SK-N-DZ (cell line): Measurements from ENCODE around the gene TMEM150C.
A peak's percentile ranks its signal among the peaks of the same experiment; 100 is the strongest.
"Not testable (repeated sequence)": the region's sequence is repeated elsewhere in the genome, so short reads cannot be mapped to it uniquely, and the experiment has no call there.

ENCODE experiments used
- DNase-seq: peaks from one replicate; pipeline ENCODE4 v3.0.0-alpha.2; 2015; ENCODE audit warnings: low spot score

Gene TMEM150C

DNA sequence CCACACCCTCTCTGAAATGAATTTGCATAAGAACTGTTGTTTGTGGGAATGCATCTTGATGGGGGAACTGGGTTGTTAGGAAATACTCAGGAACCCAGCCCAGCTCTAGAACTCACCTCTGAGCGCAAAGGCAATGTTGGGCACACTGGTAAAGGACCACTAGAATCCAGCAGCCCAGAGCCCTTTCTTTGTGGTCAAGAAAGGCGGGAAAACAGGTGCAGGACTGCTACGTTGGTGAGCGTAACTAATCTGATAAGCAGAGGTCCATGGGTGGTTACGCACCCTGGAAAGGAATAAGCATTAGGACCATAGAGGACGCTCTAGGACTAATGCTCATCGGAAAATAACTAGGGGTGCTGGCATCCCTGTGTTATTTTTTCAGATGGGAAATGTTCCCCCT is 85.9 kb downstream of the TMEM150C start:
- DNase-seq: not testable (repeated sequence)

DNA sequence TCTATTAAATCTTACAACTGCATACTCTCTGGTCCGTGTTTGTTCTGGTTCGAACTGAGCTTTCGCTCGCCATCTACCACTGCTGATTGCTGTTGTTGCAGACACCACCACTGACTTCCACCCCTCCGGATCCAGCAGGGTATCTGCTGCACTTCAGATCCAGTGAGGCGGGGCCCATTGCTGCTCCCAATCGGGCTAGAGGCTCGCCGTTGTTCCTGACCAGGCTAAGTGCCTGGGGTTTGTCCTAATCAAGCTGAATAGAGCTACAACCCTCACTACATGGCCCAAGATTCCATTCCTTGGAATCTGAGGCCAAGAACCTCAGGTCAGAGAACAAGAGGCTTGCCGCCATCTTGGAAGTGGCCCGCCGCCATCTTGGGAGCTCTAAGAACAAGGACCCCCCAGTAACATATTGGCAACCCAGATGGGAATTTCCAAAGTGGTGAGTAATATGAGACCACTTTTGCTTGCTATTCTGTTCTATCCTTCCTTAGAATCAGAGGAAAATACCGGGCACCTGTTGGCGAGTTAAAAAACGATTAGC is 88.1 kb downstream of the TMEM150C start:
- DNase-seq: no peak

DNA sequence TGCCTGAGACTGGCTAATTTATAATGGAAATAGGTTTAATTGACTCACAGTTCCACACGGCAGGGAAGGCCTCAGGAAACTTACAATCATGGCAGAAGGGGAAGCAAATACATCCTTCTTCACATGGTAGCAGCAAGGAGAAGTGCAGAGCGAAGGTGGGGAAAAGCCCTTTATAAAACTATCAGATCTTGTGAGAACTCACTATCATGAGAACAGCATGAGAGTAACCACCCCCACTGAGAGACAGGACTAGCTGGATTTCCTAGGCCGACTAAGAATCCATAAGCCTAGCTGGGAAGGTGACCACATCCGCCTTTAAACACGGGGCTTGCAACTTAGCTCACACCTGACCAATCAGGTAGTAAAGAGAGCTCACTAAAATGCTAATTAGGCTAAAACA is 88.7 kb downstream of the TMEM150C start:
- not testable (repeated sequence) for DNase-seq

DNA sequence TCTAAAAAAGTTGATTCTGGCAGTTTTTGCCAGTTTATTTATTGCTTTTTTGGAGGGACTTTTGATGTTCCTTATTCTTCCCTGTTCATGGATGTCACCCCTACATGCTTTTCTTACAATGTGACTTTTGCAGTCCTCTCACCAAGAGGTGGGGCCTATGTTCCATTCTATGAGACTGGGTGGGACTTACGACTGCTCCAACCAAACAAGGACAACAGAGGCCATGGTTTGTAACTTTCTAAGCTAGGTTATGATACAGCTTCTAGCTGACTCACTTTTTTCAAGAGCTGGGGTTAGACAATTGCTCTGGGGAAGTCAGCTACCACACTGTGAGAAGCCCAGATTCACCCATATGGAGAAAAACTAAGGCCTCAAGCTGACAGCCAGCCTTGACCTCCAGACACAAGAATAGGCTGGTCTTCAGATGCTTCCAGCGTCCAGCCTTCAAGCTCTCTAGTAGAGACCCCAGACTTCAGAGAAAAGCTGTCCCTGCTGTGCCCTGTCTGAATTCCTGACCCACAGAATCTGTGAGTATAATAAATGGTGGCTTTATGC is 91.9 kb downstream of the TMEM150C start:
- DNase-seq: no peak

DNA sequence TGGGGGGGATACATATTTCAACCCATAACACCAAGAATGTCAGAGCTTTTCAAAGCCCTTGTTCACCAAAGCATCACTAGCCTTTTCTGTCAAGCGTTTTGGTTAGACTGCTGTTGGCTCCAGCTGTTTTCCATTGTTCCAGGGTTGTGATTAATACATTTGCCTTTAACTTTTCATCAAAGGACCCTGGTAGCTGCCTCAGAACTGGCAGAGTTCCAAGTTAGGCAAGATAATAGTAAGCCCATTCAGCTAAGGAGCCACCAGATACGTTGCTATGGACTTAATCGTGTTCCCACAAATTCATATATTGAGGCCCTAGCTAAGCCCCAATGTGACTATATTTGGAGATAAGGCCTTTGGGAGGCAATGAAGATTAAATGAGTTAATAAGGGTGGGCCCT is 94.3 kb downstream of the TMEM150C start:
- DNase-seq: no peak

DNA sequence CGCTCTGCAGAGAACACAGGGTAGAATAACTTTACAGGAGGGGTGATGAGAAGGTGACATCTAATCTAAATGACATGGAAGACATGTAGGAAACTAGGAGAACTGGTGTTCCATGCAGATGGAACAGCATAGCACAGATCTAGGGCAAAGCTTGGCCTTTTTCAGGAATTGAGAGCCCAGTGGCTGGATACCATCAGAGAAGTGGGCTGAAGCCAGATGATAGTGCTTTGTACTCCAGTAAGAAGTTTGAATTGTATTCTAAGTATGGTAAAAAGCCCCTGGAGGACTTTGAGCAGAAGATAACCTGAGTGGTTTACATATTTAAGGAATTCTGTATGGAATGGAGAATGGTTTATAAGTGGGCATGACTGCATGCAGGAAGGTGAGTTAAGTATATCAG is 98.6 kb downstream of the TMEM150C start:
- no peak for DNase-seq

DNA sequence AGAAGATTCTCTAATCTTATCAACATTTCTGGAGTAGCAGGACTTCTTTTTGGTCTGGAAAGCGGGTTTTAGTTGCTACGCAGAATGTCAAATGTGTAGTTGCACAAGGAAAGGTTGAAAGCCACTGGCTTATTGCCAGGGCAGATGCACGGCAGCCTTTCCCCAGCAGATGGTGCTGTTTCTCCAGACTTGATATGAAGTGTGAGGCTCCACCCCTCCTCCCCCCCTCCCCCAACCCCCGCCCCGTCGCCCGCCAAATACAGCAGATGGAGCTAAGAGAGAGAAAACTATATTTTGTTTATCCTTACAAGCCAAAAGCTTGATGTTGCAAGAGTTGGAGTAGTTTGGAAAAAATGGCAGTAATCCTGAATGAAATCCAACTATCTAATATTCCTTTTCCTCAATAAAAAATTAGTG is 99.4 kb downstream of the TMEM150C start:
- DNase-seq: peak; percentile 74

DNA sequence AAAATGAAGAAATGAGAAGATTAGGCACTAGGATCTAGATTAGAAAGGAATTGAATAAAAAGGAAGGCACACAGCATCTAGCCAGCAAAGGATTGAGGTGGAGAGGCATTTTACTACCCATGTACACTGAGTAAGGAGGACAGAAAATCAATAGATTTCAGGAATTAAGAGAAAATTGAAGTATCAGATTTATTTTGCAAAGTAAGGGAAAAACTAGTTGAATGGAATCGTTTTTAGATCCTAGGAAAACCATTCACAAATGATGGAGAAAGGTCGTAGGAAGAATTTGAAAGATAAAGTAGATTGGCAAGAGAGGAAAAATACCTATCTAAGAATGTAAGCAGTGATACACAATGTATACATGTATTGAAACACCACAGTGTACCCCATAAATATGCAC is 100.1 kb downstream of the TMEM150C start:
- no peak for DNase-seq

DNA sequence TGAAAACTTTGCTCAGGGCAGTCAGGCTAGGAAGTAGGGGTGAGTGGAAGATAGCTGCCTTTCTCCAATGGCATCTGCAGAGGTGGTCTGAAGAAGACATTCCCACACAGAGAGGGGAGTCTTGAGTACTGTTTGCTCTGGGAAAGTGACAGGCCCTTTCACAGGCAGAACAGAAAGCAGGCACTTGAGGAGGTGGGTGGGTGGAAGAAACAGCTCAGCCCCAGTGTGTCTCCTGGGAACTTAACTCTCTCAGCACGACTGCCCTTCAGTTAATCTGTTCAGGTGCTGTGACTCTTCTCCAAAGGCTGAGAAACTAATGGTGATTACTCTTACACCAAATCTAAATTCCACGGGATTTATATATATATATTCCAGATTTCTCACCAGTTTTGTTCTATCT is 103.1 kb downstream of the TMEM150C start:
- no peak for DNase-seq

DNA sequence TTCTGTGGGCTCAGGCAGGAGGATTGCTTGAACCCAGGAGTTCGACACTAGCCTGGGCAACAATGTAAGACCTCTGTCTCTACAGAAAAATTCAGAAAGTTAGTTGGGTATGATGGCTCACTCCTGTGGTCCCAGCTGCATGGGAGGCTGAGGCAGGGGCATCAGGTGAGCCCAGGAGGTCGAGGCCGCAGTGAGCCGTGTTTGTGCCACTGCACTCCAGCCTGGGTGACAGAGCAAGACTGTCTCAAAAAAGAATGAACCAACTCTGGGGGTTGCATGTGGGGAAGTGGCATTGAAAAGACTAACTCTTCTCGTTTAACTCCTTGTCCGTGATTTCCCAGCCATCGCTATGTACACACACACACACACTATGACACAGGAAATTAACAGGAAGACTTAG is 104.5 kb downstream of the TMEM150C start:
- DNase-seq: no peak

DNA sequence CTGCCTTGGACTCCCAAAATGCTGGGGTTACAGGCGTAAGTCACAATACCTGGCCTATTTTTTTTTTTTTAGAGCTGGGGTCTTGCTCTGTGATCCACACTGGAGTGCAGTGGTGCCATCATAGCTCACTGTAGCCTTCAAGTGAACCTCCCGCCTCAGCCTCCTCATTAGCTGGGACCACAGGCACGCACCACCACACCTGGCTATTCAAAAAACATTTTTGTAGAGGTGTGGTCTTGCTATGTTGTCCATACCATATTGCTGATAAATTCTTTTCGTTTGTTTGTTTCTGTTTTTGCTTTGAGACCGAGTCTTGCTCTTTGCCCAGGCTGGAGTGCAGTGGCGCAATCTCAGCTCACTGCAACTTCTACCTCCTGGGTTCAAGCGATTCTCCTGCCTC is 109.8 kb downstream of the TMEM150C start:
- DNase-seq: no peak

DNA sequence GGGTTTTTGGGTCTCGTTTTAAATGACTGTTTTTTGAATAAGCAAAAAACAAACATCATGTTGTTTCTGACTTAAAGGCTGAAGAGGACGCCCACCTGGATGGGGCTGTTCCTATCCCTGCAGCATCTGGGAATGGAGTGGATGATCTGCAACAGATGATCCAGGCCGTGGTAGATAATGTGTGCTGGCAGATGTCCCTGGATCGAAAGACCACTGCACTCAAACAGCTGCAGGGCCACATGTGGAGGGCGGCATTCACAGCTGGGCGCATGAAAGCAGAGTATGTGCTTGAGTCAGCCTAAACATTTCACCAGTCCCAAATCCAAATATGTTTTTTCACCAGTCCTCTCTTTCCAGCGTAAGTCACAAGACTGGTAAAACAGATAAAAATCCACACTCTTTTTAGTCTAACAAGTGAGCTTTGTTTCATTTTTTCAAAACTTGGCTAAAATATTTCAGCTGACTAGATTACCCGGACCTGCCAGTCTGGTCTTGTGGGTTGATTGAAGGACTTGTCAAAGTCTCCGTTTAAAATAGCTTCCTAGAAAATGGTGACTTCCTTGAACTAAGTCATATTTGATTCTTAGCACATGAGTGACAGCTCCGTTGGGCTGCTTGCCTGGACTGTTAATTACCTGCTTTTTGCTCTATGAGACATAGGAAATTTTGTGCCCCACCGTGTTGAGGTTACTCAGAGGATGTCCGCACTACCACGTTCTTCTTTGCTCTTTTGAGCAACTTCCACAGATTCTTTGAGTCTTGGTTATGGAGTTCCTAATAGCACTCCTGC is 110.6 kb downstream of the TMEM150C start:
- no peak for DNase-seq

DNA sequence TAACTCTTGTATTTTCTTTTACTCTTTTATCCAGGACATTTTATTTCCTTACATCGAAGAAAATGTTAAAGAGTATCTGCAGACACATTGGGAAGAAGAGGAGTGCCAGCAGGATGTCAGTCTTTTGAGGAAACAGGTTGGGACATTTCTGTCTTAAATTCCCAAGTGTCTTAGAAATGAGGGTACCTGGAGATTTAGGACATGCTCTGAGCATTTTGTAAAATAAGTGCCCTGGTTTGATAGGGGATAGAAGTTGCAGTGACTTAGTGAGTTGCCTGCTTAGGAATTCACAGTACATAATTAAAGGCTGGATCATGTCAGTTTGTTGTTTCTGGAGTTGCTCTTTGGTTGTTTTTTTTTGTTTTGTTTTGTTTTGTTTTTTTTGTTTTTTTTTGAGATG is 113.9 kb downstream of the TMEM150C start:
- DNase-seq: no peak

DNA sequence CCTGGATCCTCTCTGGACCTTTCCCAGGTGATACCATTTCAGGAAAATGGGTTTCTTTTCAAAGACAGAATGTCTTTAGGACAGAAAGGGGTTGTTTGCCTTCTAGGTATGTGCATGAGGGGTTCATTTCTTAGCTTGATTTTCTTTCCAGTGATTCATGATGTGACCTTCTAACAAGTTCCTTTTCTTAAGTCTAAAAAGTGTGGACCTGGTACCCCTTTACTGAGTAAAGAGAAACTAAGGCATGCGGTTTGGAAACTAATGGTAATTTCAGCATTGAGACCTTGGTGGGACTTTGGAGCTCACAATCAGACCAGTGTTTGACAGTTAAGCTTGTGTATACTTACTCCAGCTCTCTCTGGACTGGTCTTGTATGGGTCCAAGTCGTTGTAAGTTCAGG is 122.7 kb downstream of the TMEM150C start:
- DNase-seq: no peak

DNA sequence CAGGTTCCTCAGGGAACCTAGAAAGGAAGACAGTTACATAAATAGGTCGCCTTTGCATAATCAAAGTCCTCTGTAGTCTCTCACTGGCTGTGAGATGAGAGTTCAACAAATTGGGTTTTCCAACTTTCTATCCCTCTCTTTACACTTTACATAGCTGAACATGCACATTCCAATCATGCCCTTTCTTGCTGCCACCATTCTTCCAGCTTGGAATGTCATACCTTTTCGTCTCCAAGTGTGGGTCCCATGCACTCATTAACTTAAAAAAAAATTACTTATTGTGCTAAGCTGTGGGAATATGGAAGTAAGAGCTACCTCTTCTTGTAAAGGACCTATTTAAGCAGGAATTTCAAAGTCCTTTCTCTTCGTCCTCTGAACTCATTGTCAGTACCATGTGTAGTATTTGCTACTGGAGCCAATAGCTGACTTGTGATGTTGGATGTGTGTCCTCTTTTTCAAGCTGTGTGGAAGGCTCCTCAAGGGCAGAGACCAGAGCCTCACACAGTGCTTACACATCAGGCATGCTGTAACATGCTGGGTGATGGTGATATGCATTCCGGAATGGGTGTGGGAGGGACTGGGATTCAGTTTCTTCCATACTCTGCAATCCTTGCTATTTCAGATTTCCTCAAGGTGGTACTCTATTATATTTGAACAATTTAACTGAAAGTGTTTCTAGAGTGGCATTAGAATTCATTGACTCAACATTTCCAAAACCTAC is 124.3 kb downstream of the TMEM150C start:
- DNase-seq: no peak

DNA sequence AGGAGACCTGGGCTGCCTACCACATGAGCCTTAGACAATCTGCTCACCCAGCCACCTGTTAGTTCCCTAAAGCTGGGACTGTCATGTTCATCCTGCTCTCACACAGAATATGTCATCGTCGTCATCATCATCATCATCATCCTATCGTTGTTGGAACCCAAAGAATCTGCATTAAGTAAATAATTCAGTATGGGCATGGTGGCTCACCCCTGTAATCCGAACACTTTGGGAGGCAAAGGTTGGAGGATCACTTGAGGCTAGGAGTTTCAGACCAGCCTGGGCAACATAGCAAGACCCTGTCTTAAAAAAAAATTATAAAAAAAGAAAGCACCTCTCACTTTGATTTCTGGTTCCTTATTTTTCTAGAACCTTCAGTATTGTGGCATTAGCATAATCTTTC is 125.0 kb downstream of the TMEM150C start:
- no peak for DNase-seq

DNA sequence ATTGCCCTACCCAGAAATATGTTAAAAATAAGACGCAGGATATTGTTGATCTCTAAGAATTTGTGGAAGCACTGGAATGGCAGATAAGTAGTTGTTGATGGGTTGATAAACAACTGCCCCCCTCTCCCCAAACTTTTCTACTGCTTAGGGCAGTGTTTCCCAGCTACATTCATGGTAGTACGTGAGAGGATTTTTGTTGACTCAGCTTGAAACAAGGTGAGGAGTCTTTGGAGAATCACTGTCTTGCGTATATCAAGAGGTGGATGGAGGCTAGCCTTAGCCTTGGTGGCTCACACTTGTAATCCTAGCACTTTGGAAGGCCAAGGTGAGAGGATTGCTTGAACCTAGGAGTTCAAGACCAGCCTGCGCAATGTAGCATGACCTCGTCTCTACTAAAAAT is 125.7 kb downstream of the TMEM150C start:
- DNase-seq: no peak

DNA sequence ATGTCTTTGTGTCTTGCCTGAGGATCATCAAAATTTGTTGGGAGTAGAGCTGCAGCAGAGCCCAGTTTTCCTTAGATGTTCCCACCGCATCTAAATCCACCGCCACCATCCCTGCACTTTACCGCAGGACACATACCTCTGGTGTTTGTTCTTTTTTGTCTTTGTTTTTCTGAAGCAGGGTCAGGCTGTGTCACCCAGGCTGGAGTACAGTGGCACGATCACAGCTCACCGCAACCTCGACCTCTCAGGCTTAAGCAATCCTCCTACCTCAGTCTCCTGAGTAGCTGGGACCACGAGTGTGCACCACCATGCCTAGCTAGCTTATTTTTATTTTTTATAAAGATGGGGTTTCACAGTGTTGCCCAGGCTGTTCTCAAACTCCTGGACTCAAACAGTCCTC is 126.8 kb downstream of the TMEM150C start:
- DNase-seq: no peak

DNA sequence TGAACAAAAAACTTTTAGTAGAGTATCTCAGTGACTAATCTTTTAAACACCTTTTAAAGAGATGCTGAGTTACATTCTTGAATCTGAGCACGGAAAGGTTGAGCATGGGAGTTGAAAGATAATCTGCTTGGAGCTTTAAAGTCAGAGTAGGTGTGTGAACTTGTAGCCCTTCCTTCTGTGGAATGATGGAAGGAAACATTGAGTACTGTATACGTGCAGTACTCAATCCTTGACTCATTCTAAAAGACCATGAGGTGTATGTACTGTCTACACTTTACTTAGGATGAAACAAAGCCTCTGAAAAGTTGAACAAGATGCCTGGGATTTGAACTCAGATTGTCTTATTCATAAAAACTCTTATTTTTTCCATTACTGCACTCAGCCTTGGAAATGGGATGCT is 128.0 kb downstream of the TMEM150C start:
- DNase-seq: no peak
